HepG2 (cell line): ENCODE data around the gene HSPA14. TPM values are rescaled to one million over a fixed set of nuclear protein-coding genes. Genes with fewer than 3 reads are reported as not detected.

Experiments
- ATF7 ChIP-seq, 2 experiments: fragments of 450-650 bp in 1 of 2; sonication (generic) in 1 of 2; formaldehyde crosslinking in 1 of 2; IDR thresholded peaks; 2 replicates each; pipeline versions ENCODE4 v1.4.0 to v1.6.1; 2016 to 2020; ENCODE audit warnings: antibody characterized with exemption in 1 of 2, mild to moderate bottlenecking in 1 of 2, missing genetic modification reagents in 1 of 2
- CREB1 ChIP-seq, 2 experiments: fragments of 450-650 bp in 1 of 2; IDR thresholded peaks; 2 replicates each; pipeline ENCODE4 v1.6.1; 2016 to 2017; ENCODE audit warnings: control low read depth in 1 of 2, mild to moderate bottlenecking in 1 of 2, missing compliant biosample characterization in 1 of 2, missing genetic modification characterization in 1 of 2
- MYNN ChIP-seq: sonication (generic); formaldehyde crosslinking; IDR thresholded peaks from 2 replicates; pipeline ENCODE4 v1.4.0; 2020; ENCODE audit warnings: mild to moderate bottlenecking, low read depth, missing genetic modification reagents
- MYPOP ChIP-seq: sonication (generic); formaldehyde crosslinking; IDR thresholded peaks from 2 replicates; pipeline ENCODE4 v1.8.1; 2023; ENCODE audit warnings: mild to moderate bottlenecking, moderate library complexity, missing genetic modification reagents
- NCOA5 ChIP-seq: sonication (generic); formaldehyde crosslinking; IDR thresholded peaks from 2 replicates; pipeline ENCODE4 v1.4.0; 2020; ENCODE audit warnings: missing genetic modification reagents
- NCOR1 ChIP-seq: fragments of 200-600 bp; sonication (generic); IDR thresholded peaks from 2 replicates; pipeline ENCODE4 v1.7.0; 2017; ENCODE audit warnings: antibody characterized with exemption, low read length, borderline replicate concordance
- NKX3-1 ChIP-seq: sonication (generic); formaldehyde crosslinking; IDR thresholded peaks from 2 replicates; pipeline ENCODE4 v1.5.0; 2020; ENCODE audit warnings: missing genetic modification reagents
- NRL ChIP-seq: sonication (generic); formaldehyde crosslinking; IDR thresholded peaks from 2 replicates; pipeline ENCODE4 v1.5.0; 2020; ENCODE audit warnings: missing genetic modification reagents, mild to moderate bottlenecking, moderate library complexity, borderline replicate concordance
- PCBP1 ChIP-seq: fragments of 200-400 bp; formaldehyde crosslinking; IDR thresholded peaks from 2 replicates; pipeline ENCODE4 v1.6.1; 2017; ENCODE audit warnings: mild to moderate bottlenecking, low read depth, low read length, borderline replicate concordance
- PLRG1 ChIP-seq: fragments of 450-650 bp; conservative IDR thresholded peaks from 2 replicates; pipeline ENCODE4 v1.6.1; 2016
- REL ChIP-seq: sonication (generic); formaldehyde crosslinking; conservative IDR thresholded peaks from 2 replicates; pipeline ENCODE4 v1.8.0; 2022; ENCODE audit warnings: mild to moderate bottlenecking, missing genetic modification reagents, moderate library complexity
- SRSF4 ChIP-seq: fragments of 200-400 bp; formaldehyde crosslinking; IDR thresholded peaks from one replicate; pipeline ENCODE4 v1.6.1; 2018; ENCODE audit warnings: mild to moderate bottlenecking, low read depth, low read length, moderate library complexity; ENCODE audit not compliant: poor library complexity, severe bottlenecking
- SSRP1 ChIP-seq: IDR thresholded peaks from 2 replicates; pipeline ENCODE4 v1.6.1; 2016; ENCODE audit warnings: control low read depth
- TAF15 ChIP-seq: fragments of 200-400 bp; formaldehyde crosslinking; IDR thresholded peaks from one replicate; pipeline ENCODE4 v1.6.1; 2018; ENCODE audit warnings: mild to moderate bottlenecking, low read depth, low read length; ENCODE audit not compliant: poor library complexity, severe bottlenecking
- TGIF2 ChIP-seq: IDR thresholded peaks from 2 replicates; pipeline ENCODE4 v1.6.1; 2016; ENCODE audit warnings: control low read depth, missing compliant biosample characterization
- ZBTB10 ChIP-seq: sonication (generic); formaldehyde crosslinking; IDR thresholded peaks from 2 replicates; pipeline ENCODE4 v1.4.0; 2020; ENCODE audit warnings: missing genetic modification reagents, borderline replicate concordance
- ZNF207 ChIP-seq: fragments of 450-650 bp; IDR thresholded peaks from 2 replicates; pipeline ENCODE4 v1.6.1; 2016; ENCODE audit warnings: antibody characterized with exemption, borderline replicate concordance
- ZNF558 ChIP-seq: sonication (generic); formaldehyde crosslinking; IDR thresholded peaks from 2 replicates; pipeline ENCODE4 v1.9.0; 2022; ENCODE audit warnings: mild to moderate bottlenecking, missing genetic modification reagents, borderline replicate concordance
- ZNF589 ChIP-seq: sonication (generic); formaldehyde crosslinking; conservative IDR thresholded peaks from 2 replicates; pipeline ENCODE4 v1.8.0; 2022; ENCODE audit warnings: mild to moderate bottlenecking, moderate library complexity, missing genetic modification reagents
- ZNF616 ChIP-seq: sonication (generic); formaldehyde crosslinking; IDR thresholded peaks from 2 replicates; pipeline ENCODE4 v1.5.0; 2020; ENCODE audit warnings: low read depth, mild to moderate bottlenecking, missing genetic modification reagents
- ZNF660 ChIP-seq: sonication (generic); formaldehyde crosslinking; IDR thresholded peaks from 2 replicates; pipeline ENCODE4 v1.5.1; 2020; ENCODE audit warnings: mild to moderate bottlenecking, low read depth, missing genetic modification reagents, borderline replicate concordance
- ZNF703 ChIP-seq: sonication (generic); formaldehyde crosslinking; IDR thresholded peaks from 2 replicates; pipeline ENCODE4 v1.5.1; 2020; ENCODE audit warnings: missing genetic modification reagents, mild to moderate bottlenecking, moderate library complexity, borderline replicate concordance
- ZNF766 ChIP-seq: sonication (generic); formaldehyde crosslinking; IDR thresholded peaks from 2 replicates; pipeline ENCODE4 v1.5.0; 2020; ENCODE audit warnings: missing genetic modification reagents, borderline replicate concordance
- ZNF768 ChIP-seq: sonication (generic); formaldehyde crosslinking; IDR thresholded peaks from 2 replicates; pipeline ENCODE4 v1.4.0; 2020; ENCODE audit warnings: missing genetic modification reagents
- ZNF776 ChIP-seq: sonication (generic); formaldehyde crosslinking; IDR thresholded peaks from 2 replicates; pipeline ENCODE4 v1.4.0; 2020; ENCODE audit warnings: mild to moderate bottlenecking, missing genetic modification reagents
- polyA plus RNA-seq, 8 experiments: library from polyadenylated mRNA; depleted of rRNA in 3 of 8; stranded (reverse) in 7 of 8; unstranded in 1 of 8; fragments of >200 nt; fragmentation: Illumina TruSeq in 4 of 8; extraction: Trizol in 4 of 8; gene quantifications; 2 replicates each; pipeline versions ENCODE4 v1.2.1 to v1.2.3, GENCODE V29; 2011 to 2016; ENCODE audit warnings: low read depth in 4 of 8, missing spikeins in 1 of 8, mixed read lengths in 1 of 8; ENCODE audit not compliant: insufficient read depth in 1 of 8
- total RNA-seq, 5 experiments: library from RNA; depleted of rRNA; stranded (reverse); fragments of >200 nt; fragmentation: Illumina TruSeq; extraction: Trizol; gene quantifications; 2 replicates each; pipeline ENCODE4 v1.2.3, GENCODE V29; 2016; ENCODE audit warnings: low read depth in 1 of 5

Gene HSPA14
- total and polyA plus RNA-seq, 2 of the 13 experiments (the other 11 are each of a cell fraction or from before 2014, with no cell fraction given), result 10.7 to 29.8 TPM

GRCh38 chr10:14837757-14838581 is at the start of gene HSPA14, which contains the start of the genes CDNF and MSANTD7 (continued):
- TF ChIP-seq ZNF616 (CRISPR knock-in tag) (peak; percentile 5; the same call in 1 of the 2 replicates), ZNF558 (CRISPR knock-in tag) (peak; percentile 73; the same call in 1 of the 2 replicates), MYNN (CRISPR knock-in tag) (no peak), ZNF768 (CRISPR knock-in tag) (no peak; the same call in 1 of the 2 replicates), MYPOP (CRISPR knock-in tag) (peak; percentile 83), SSRP1 (CRISPR knock-in tag) (no peak), REL (peak; percentile 76; the same call in 1 of the 2 replicates), NRL (CRISPR knock-in tag) (peak; percentile 87; the same call in 1 of the 2 replicates), ZNF776 (peak; percentile 62; the same call in 1 of the 2 replicates), NKX3-1 (CRISPR knock-in tag) (peak; percentile 73; the same call in 1 of the 2 replicates), TAF15 (no peak), ZNF207 (no peak), NCOA5 (CRISPR knock-in tag) (no peak), ZNF589 (CRISPR knock-in tag) (0 out of 2 replicates have a peak, but pooled peaks have one; percentile 73), ZNF766 (peak; percentile 18; the same call in 1 of the 2 replicates), TGIF2 (CRISPR knock-in tag) (0 out of 2 replicates have a peak, but pooled peaks have one; percentile 50), NCOR1 (no peak), ATF7 (IDR thresholded peaks at IDR 0.05) (peak; percentile 81), ATF7 (CRISPR knock-in tag; IDR thresholded peaks at IDR 0.05) (no peak), SRSF4 (no peak), CREB1 (IDR thresholded peaks at IDR 0.05) (peak; percentile 96), CREB1 (CRISPR knock-in tag; IDR thresholded peaks at IDR 0.05) (peak; percentile 99), PCBP1 (0 out of 2 replicates have a peak, but pooled peaks have one; percentile 38), PLRG1 (no peak), ZNF703 (no peak), ZNF660 (CRISPR knock-in tag) (no peak), ZBTB10 (no peak)
